ENCODE data around the gene SLIT1.

- TF ChIP-seq CTCF (IDR thresholded peaks at IDR 0.05; ENCODE audit: insufficient read depth, low read length, poor library complexity, severe bottlenecking) (no peak), EZH2phosphoT487 (conservative IDR thresholded peaks at IDR 0.05; ENCODE audit: low read length) (no peak)
Observed at GRCh38 chr10:97040248-97040584, 145.5 kb downstream of the SLIT1 start.

All from SU-DHL-6 (cell line).